ENCODE data around the gene RAX2.

Gene RAX2

DNA sequence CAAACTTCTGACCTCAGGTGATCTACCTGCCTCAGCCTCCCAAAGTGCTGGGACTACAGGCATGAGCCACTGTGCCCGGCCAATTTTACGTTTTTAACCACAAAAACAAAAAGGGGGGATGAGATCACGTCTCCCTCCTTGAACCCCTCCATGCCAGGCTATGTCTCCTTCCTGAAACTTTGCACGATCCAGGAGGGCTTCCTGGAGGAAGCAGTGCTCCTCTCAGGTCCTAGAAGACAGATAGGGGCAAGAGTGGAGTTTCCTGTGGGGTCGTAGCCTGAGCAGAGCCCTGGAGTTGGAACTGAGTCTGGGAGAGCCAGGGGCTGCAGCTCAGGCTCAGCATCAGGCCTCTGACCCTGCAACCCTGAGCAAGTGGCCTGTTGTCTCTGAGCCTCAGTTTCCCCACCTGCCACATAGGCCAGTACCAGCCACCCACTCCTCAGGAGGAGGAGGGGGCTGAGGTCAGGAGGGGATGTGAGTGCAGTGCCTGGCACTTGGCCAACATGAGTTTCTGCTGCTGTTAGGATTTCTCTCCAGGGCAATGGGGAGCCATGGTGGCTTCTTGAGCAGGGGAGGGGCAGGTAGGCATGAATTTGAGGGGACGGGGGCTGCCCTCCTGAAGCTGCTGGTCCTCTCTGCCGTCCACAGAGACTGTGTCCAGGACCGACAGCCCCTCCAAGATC, 26.5 kb downstream of the RAX2 start:
- TF ChIP-seq, protein P1, sequence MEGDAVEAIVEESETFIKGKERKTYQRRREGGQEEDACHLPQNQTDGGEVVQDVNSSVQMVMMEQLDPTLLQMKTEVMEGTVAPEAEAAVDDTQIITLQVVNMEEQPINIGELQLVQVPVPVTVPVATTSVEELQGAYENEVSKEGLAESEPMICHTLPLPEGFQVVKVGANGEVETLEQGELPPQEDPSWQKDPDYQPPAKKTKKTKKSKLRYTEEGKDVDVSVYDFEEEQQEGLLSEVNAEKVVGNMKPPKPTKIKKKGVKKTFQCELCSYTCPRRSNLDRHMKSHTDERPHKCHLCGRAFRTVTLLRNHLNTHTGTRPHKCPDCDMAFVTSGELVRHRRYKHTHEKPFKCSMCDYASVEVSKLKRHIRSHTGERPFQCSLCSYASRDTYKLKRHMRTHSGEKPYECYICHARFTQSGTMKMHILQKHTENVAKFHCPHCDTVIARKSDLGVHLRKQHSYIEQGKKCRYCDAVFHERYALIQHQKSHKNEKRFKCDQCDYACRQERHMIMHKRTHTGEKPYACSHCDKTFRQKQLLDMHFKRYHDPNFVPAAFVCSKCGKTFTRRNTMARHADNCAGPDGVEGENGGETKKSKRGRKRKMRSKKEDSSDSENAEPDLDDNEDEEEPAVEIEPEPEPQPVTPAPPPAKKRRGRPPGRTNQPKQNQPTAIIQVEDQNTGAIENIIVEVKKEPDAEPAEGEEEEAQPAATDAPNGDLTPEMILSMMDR (IDR thresholded peaks at IDR 0.05; ENCODE audit: insufficient read depth, low read length, missing control alignments), result no peak
- no peak overlapping the region for H3K4me3 ChIP-seq (ENCODE audit: low read depth, low read length)
- POLR2A ChIA-PET, result no interaction called here
- CTCF ChIA-PET, result no interaction called here
- no peak for DNase-seq (ENCODE audit: low read depth, low spot score)

DNA sequence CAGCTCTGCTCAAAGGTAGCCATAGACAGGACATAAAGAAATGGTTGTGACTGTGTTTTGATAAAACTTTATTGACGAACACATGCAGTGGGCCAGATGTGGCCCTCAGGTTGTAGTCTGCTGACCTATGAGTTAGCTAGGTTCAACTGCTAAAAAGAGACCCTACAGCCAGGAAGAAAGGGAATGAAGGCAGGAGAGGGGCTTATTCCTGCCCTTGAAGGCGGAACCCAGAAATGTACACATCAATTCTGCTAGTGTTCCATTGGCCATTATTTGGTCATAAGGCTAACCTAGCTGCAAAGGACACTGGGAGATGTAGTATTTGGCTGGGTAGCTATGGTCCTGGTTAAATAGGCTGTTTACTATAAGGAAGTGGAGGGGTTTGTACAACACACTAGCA, 28.5 kb downstream of the RAX2 start:
- ChIA-PET CTCF (no interaction called here), POLR2A (no interaction called here)
- TF ChIP-seq, protein P1 (IDR thresholded peaks at IDR 0.05; ENCODE audit: insufficient read depth, low read length, missing control alignments), result no peak
- DNase-seq (ENCODE audit: low read depth, low spot score), result no peak
- no peak overlapping the region for H3K4me3 ChIP-seq (ENCODE audit: low read depth, low read length)

GRCh38 chr19:3740431-3740830, 31.6 kb downstream of the RAX2 start:
- CTCF ChIA-PET, result interaction anchor here (1.6 to 2.2 kb wide), 2 partner anchors 15 to 22 kb away, joined by 4 to 7 read pairs; partner anchors contain the start of genes APBA3 and MRPL54
- H3K4me3 ChIP-seq (ENCODE audit: low read depth, low read length), result no peak overlapping the region
- POLR2A ChIA-PET, result interaction anchor here (1.0 to 1.1 kb wide), 2 partner anchors 21 to 22 kb away, joined by 3 read pairs; partner anchors contain the start of genes APBA3 and MRPL54
- TF ChIP-seq, protein P1 (IDR thresholded peaks at IDR 0.05; ENCODE audit: insufficient read depth, low read length, missing control alignments), result no peak
- no peak for DNase-seq (ENCODE audit: low read depth, low spot score)

GRCh38 chr19:3738477-3739220, 33.4 kb downstream of the RAX2 start:
- CTCF ChIA-PET, result interaction anchor here (0.6 to 2.2 kb wide), 3 partner anchors 9 to 23 kb away, joined by 3 to 7 read pairs (median 4); partner anchors contain the start of genes APBA3 and MRPL54
- POLR2A ChIA-PET, result no interaction called here
- H3K4me3 ChIP-seq (ENCODE audit: low read depth, low read length), result no peak overlapping the region
- no peak for DNase-seq (ENCODE audit: low read depth, low spot score)
- TF ChIP-seq, protein P1 (IDR thresholded peaks at IDR 0.05; ENCODE audit: insufficient read depth, low read length, missing control alignments), result no peak

DNA sequence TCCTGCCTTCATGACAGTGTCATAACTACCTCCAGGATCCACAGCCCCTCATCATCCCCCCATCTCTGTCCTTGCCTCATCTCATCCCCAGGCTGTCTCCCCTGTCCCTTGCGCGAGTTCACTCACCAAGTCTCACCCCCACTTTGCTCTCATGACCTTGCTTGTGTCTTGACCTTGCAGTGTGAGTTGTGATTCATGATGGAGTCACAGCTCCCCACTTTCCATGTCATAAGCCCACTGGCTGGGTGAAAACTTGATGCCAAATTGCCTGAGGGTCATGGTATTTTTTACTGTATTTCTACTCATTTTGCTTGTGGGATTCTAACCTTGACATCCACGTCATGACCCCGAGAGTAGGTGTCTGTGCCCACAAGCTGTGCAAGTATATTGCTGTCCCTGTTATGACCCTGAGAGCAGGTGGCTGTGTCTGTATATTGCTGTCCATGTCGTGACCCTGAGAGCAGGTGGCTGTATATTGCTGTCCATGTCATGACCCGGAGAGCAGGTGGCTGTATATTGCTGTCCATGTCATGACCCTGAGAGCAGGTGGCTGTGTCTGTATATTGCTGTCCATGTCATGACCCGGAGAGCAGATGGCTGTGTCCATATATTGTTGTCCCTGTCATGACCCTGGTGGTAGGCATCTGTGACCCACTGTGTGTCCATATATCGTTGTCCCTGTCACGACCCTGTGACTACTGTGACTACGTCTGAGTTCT, 34.4 kb downstream of the RAX2 start:
- ChIA-PET CTCF (no interaction called here), POLR2A (no interaction called here)
- TF ChIP-seq, protein P1 (IDR thresholded peaks at IDR 0.05; ENCODE audit: insufficient read depth, low read length, missing control alignments), result no peak
- H3K4me3 ChIP-seq (ENCODE audit: low read depth, low read length), result no peak overlapping the region
- DNase-seq (ENCODE audit: low read depth, low spot score), result no peak

All from AG04449 (cell line).